CD4-positive, alpha-beta T cell treated with Interferon gamma for 1 hour (primary cell): ENCODE measurements around the gene OPN1MW2.
"Not testable (repeated sequence)": the region's sequence is repeated elsewhere in the genome, so short reads cannot be mapped to it uniquely, and the experiment has no call there.

Source experiments
- DNase-seq: peaks from one replicate; pipeline ENCODE4 v3.0.0-alpha.2; 2020

Gene OPN1MW2

GRCh38 chrX:154219456-154219855 lies at the start of gene OPN1MW2:
Gene OPN1MW2 (plus strand): TSS chrX:154219756. CDS start chrX:154219816, 60 bp downstream.
- DNase-seq: not testable (repeated sequence)

GRCh38 chrX:154172535-154172943 lies 47.0 kb upstream of the OPN1MW2 start:
- DNase-seq: not testable (repeated sequence)

- not testable (repeated sequence) for DNase-seq
Observed at GRCh38 chrX:154174356-154174755, 45.2 kb upstream of the OPN1MW2 start.

- not testable (repeated sequence) for DNase-seq
Observed at GRCh38 chrX:154182296-154182695, 37.3 kb upstream of the OPN1MW2 start, which contains the start of gene OPN1MW. Gene OPN1MW (plus strand): TSS chrX:154182596. CDS start chrX:154182678, 82 bp downstream.

GRCh38 chrX:154183794-154184193 lies 35.8 kb upstream of the OPN1MW2 start:
- not testable (repeated sequence) for DNase-seq

GRCh38 chrX:154192846-154193245 lies 26.7 kb upstream of the OPN1MW2 start:
- not testable (repeated sequence) for DNase-seq

GRCh38 chrX:154194316-154194715 lies 25.2 kb upstream of the OPN1MW2 start:
- not testable (repeated sequence) for DNase-seq

GRCh38 chrX:154196466-154196865 lies 23.1 kb upstream of the OPN1MW2 start:
- not testable (repeated sequence) for DNase-seq

- not testable (repeated sequence) for DNase-seq
Observed at GRCh38 chrX:154209670-154210418, 9.7 kb upstream of the OPN1MW2 start.

GRCh38 chrX:154211057-154211456 lies 8.5 kb upstream of the OPN1MW2 start:
- not testable (repeated sequence) for DNase-seq

- DNase-seq: not testable (repeated sequence)
Observed at GRCh38 chrX:154211499-154211898, 8.1 kb upstream of the OPN1MW2 start.

GRCh38 chrX:154225292-154225691 lies 5.7 kb downstream of the OPN1MW2 start:
- DNase-seq: not testable (repeated sequence)

- not testable (repeated sequence) for DNase-seq
Observed at GRCh38 chrX:154226706-154227105, 7.2 kb downstream of the OPN1MW2 start.

- not testable (repeated sequence) for DNase-seq
Observed at GRCh38 chrX:154231443-154231842, 11.9 kb downstream of the OPN1MW2 start.

GRCh38 chrX:154233620-154234019 lies 14.1 kb downstream of the OPN1MW2 start:
- DNase-seq: not testable (repeated sequence)

GRCh38 chrX:154238939-154239559 lies 19.5 kb downstream of the OPN1MW2 start:
- not testable (repeated sequence) for DNase-seq

GRCh38 chrX:154239982-154240503 lies 20.5 kb downstream of the OPN1MW2 start:
- not testable (repeated sequence) for DNase-seq

- DNase-seq: not testable (repeated sequence)
Observed at GRCh38 chrX:154247377-154248045, 28.0 kb downstream of the OPN1MW2 start.

GRCh38 chrX:154248076-154248475 lies 28.5 kb downstream of the OPN1MW2 start:
- DNase-seq: not testable (repeated sequence)

- DNase-seq: not testable (repeated sequence)
Observed at GRCh38 chrX:154257282-154257681, 37.7 kb downstream of the OPN1MW2 start, which contains the start of gene OPN1MW3. Gene OPN1MW3 (plus strand): TSS chrX:154257582. CDS start chrX:154257620, 38 bp downstream.

GRCh38 chrX:154258711-154259110 lies 39.2 kb downstream of the OPN1MW2 start:
- not testable (repeated sequence) for DNase-seq

GRCh38 chrX:154263072-154263471 lies 43.5 kb downstream of the OPN1MW2 start:
- DNase-seq: not testable (repeated sequence)

GRCh38 chrX:154269245-154269644 lies 49.7 kb downstream of the OPN1MW2 start:
- DNase-seq: not testable (repeated sequence)
